HG03095 (cell line): ENCODE data around the gene THSD7A.

ENCODE experiments used
- ATAC-seq: cut with Tn5 transposase; IDR thresholded peaks from one replicate; pipeline ENCODE4 v1.9.1; 2021; ENCODE audit warnings: moderate library complexity; ENCODE audit not compliant: unreplicated experiment

Gene THSD7A

DNA sequence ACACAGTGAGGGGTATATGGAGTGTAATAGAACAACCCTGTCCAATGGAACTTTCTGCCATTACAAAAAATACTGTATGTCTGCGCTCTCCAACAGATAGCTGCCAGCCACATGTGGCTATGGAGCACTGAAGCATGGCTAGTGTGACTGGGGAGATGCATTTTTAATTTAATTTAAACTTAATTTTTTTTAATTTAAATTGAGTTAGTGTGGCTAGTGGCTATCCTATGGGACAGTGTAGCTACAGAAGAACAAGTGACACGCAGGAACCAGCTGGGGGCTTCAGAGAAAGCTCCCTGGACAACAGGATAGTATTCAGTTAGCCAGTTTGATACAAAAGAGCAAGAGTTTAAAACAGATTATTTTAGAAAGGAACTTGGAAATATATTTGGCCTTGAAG is 408.0 kb downstream of the THSD7A start:
- no peak for ATAC-seq

DNA sequence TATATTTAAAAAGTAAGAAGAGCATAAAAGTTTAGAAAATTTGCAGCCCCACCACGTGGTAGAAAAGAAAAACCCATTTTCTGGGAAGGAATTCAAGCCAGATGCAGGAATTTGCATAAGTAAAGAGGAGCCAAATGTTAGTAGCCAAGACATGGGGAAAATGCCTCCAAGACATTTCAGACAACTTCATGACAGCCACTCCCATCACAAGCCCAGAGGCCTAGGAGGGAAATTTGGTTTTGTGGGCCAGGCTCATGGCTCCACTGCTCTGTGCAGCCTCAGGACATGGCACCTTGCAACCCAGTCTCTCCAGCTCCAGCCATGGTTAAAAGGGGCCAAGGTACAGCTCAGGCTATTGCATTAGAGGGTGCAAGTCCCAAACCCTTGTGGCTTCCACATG is 411.9 kb downstream of the THSD7A start:
- ATAC-seq, result no peak

- ATAC-seq, result no peak
These were observed 415.1 kb downstream of the THSD7A start for GRCh38 chr7:11416641-11417458.

DNA sequence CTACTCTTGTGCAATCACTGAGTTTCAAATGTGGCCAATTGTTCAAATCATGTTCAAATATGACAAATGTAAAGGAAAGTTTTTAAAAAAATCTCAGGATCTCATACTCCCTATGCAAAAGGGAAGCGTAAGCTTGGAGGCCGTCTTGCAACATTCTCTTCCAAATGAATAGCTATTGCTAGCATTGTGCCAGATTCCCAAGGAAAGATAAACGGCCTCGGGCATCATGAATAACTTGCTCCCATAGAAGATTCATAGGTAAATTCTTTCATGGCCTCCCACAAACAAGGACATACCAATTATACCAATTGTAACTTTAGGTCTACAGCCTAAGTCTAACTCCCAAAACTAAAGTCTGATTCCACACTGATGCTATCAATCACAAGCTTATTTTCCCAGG is 416.9 kb downstream of the THSD7A start:
- no peak for ATAC-seq

DNA sequence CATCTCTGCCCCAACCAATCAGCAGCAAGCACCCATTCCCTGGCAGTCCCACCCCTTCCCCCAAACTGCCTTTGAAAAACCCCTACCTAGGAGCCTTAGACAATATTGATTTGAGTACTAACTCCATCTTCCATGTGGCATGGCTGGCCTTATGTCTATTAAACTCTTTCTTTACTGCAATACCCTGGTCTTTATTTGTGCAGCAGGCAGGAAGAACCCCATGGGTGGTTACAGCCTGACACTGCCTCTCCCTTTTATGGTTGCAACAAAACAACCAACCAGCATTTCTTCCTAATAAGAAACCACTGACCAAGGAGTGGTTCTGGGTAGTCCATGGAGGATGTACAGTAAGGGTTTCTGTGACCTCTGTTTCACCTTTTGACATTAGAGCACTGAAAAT is 418.1 kb downstream of the THSD7A start:
- ATAC-seq, result no peak

DNA sequence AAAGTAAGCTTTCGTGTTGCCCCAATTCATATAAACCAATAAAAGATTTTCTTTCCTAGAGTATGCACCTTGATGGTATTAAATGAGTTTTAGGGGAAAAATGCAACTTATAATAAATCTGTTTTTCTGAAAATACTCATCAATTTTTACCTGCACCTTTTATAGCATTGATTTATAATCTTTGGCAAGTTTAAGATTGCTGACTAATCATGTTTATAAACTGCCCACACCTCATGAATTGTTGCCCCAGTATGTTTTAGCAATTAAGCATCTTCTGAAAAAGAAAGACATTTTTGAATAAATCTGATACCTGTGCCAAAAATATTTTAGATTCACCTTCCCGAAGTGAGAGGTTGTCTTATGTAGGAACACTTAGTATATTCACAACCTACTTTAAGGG is 420.0 kb downstream of the THSD7A start:
- no peak for ATAC-seq

- ATAC-seq, result no peak
These were observed 421.0 kb downstream of the THSD7A start for GRCh38 chr7:11410656-11411644.

DNA sequence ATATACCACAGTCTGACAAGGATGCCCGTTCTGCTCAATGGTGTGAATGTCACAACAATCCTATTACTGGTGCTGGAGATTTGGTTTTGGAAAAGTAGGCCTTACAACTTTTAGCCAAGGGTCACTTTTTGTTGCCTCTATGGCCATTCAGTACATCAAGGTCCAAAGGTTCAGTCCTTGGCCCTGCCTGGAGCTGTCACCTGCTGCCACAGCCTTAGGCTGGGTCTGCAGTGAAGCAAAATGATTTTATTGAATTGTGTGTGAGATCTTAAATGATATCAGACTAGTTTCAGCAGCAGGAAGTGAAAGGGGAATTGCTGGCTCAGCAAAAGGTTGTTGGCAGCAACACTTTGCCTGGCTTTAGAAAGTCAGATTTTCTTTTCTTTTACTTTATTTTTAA is 427.6 kb downstream of the THSD7A start:
- ATAC-seq, result no peak

- ATAC-seq, result no peak
These were observed 428.2 kb downstream of the THSD7A start for GRCh38 chr7:11403781-11404180.

DNA sequence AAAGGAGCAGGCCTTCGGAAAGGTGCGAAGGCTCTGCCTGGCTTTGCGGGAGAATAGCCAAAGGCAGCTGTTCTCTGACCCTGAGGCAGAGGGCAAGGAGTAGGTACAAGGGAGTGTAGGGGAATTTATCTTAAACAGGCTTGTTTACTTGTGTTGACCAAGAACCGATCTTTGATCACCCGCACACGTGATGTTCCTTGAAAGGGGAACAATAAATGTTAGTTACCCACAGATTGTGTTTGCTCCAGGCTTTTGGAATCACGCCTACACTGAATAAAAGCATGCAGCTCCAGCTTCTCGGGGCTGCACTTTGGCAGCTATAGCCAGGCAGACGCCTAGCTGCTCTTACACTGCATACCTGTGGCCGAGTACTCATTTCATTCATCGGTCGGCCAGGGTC is 437.6 kb downstream of the THSD7A start:
- no peak for ATAC-seq

DNA sequence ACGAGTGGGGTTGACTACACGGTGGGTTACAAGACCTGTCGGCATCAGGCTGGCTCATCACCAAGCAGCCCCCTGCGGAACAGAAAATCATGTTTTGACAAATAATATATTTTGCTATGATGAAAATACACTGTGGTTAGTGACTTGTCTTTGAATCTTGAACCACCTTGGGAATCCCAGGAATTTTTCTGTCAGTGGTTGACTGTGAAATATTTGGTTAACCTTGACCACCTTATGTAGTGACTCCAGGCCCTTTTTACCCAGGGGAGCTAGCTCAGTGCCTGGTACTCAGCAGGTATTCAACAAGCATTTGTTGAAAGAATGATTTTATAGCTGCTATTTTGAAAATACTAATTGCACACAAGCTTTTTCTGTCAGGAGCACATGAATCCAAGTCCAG is 452.4 kb downstream of the THSD7A start:
- ATAC-seq, result no peak

- no peak for ATAC-seq
These were observed 455.5 kb downstream of the THSD7A start for GRCh38 chr7:11376529-11376928.

DNA sequence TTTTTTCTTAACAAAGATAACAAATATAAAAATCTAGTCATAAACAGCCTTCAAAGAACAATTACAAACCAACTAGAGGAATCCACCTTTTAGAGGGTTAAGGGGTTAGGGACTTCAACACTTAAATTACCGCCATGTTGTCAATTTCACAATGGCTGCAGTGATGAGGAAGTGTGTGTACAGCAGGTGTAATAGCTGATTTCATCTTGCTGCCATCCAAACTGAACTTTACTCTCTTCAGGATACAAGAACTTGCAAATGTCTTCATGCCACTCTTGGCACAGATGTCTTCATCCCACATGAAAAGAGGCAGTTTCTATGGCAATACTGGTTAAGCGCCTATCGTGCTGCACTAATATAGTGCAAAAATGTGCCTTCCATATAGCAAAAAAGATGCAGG is 457.4 kb downstream of the THSD7A start:
- ATAC-seq, result no peak

- ATAC-seq, result no peak
These were observed 458.4 kb downstream of the THSD7A start for GRCh38 chr7:11373546-11374142.

- ATAC-seq, result no peak
These were observed 462.3 kb downstream of the THSD7A start for GRCh38 chr7:11369696-11370095.

DNA sequence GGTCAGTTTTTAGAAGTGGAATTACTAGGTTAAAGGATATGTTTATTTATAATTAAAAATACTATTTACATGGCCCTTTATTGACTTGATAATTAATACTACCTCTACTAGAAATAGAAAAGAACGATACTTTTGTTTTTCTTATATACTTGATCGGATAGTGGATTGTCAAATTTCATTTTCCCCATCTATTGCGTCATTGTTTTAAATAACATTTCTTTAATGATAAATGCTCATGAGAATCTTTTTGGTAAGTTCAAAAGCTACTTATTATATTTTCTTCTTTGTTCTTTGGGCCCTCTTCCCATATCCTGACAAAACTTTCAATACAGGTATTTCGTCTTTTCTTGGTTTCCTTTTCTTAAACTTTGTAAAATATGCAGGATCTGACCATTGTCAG is 465.9 kb downstream of the THSD7A start:
- ATAC-seq, result no peak

- no peak for ATAC-seq
These were observed 473.4 kb downstream of the THSD7A start for GRCh38 chr7:11358637-11359036.

DNA sequence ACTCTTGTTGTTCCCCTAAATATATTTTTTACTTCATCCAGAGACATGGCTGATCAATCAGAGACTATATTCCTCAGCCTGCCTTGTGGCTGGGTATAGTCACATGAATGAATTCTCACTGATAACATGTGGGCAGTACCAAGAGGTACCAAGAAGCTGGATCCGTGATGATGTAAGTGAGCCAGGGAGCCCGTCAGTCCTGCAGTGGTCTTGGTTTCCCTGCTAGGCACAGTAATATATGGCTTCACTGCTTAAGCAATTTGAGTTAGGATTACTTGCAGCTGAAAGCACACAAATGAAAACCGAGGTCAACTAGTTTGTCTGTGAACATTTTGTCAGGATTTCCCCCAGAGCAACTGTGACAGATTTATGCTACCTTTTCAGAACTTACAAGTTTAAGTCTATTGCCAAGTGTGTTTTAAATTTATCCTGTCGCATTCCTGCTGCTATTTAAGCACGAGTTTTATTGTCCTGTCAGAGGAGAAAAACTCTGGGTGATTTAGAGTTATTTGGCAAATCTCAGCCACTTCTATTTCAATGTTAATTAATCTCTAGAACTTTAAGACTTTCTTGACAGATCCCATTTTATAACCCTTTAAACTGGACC is 476.5 kb downstream of the THSD7A start:
- no peak for ATAC-seq

GRCh38 chr7:11346302-11346701 is 485.7 kb downstream of the THSD7A start:
- no peak for ATAC-seq

GRCh38 chr7:11345621-11346020 is 486.4 kb downstream of the THSD7A start:
- ATAC-seq, result no peak

- ATAC-seq, result peak; percentile 49
These were observed 488.1 kb downstream of the THSD7A start for GRCh38 chr7:11343818-11344413.
